IMR-90 (cell line): Measurements from ENCODE around the gene TSEN15. TPM values are rescaled to one million over a fixed set of nuclear protein-coding genes. Genes with fewer than 3 reads are reported as not detected.

ENCODE experiments used
- ATAC-seq: fragments of 200-7000 bp; cut with Tn5 transposase; 2 replicates; pipeline ENCODE4 v1.9.1; 2020; ENCODE audit warnings: low read depth, mild to moderate bottlenecking, moderate library complexity
- BruUV-seq: library from RNA; stranded (reverse); fragments of 400-500 nt; replicated peaks from 2 replicates; lab custom pipeline; 2021; lab: Mats Ljungman, UMichigan
- CTCF ChIA-PET: fragments of 300-600 bp; formaldehyde crosslinking; extraction: SDS; loops from one replicate; lab custom pipeline; 2021; ENCODE audit warnings: antibody characterized with exemption; lab: Yijun Ruan, JAX
- POLR2A ChIA-PET: fragments of 300-600 bp; sonication (Branson Sonifier 250); formaldehyde crosslinking; loops from one replicate; lab custom pipeline; 2022; ENCODE audit warnings: antibody characterized with exemption; ENCODE audit not compliant: unreplicated experiment; lab: Charles Lee
- DNase-seq: peaks from one replicate; pipeline ENCODE4 v3.0.0; 2013
- H2AFZ ChIP-seq: replicated peaks from 2 replicates; pipeline ENCODE3; 2013; ENCODE audit warnings: low read length, mild to moderate bottlenecking; ENCODE audit not compliant: poor library complexity
- H2AK5ac ChIP-seq: 2 replicates; pipeline ENCODE4 v1.6.1; 2013; ENCODE audit warnings: low read depth, low read length, inconsistent platforms
- H2AK9ac ChIP-seq: replicated peaks from 2 replicates; pipeline ENCODE3; 2013; ENCODE audit warnings: mild to moderate bottlenecking, low read depth, low read length, moderate library complexity; ENCODE audit not compliant: poor library complexity
- H2BK120ac ChIP-seq: 2 replicates; pipeline ENCODE4 v1.6.1; 2013; ENCODE audit warnings: low read depth, low read length, inconsistent platforms
- H2BK15ac ChIP-seq: 3 replicates; pipeline ENCODE4 v1.6.1; 2013; ENCODE audit warnings: low read depth, low read length, inconsistent platforms
- H2BK20ac ChIP-seq: 2 replicates; pipeline ENCODE4 v1.6.1; 2013; ENCODE audit warnings: low read depth, mild to moderate bottlenecking, inconsistent platforms, low read length, moderate library complexity
- H2BK5ac ChIP-seq: 2 replicates; pipeline ENCODE4 v1.6.1; 2013; ENCODE audit warnings: mild to moderate bottlenecking, low read depth, low read length, inconsistent platforms; ENCODE audit not compliant: poor library complexity, severe bottlenecking
- H3K14ac ChIP-seq: replicated peaks from 2 replicates; pipeline ENCODE4 v1.6.1; 2013; ENCODE audit warnings: low read depth, low read length, inconsistent platforms
- H3K18ac ChIP-seq: 2 replicates; pipeline ENCODE4 v1.6.1; 2013; ENCODE audit warnings: low read depth, low read length, control low read depth
- H3K23ac ChIP-seq: 2 replicates; pipeline ENCODE4 v1.6.1; 2013; ENCODE audit warnings: low read depth, low read length, inconsistent platforms
- H3K27ac ChIP-seq: 2 replicates; pipeline ENCODE4 v1.5.1; 2013; ENCODE audit warnings: mild to moderate bottlenecking, control low read depth, low read length; ENCODE audit not compliant: insufficient read depth
- H3K27me3 ChIP-seq: 2 replicates; pipeline ENCODE4 v1.6.1; 2013; ENCODE audit warnings: low read length; ENCODE audit not compliant: control insufficient read depth, insufficient read depth
- H3K36me3 ChIP-seq: 2 replicates; pipeline ENCODE4 v1.6.1; 2013; ENCODE audit warnings: low read length, mixed read lengths; ENCODE audit not compliant: control insufficient read depth, insufficient read depth
- H3K4ac ChIP-seq: 2 replicates; pipeline ENCODE4 v1.6.1; 2013; ENCODE audit warnings: low read depth, low read length, inconsistent platforms
- H3K4me1 ChIP-seq: 2 replicates; pipeline ENCODE4 v1.6.1; 2013; ENCODE audit warnings: low read length, mixed read lengths; ENCODE audit not compliant: control insufficient read depth, insufficient read depth
- H3K4me2 ChIP-seq: 2 replicates; pipeline ENCODE4 v1.6.1; 2013; ENCODE audit warnings: low read depth, mild to moderate bottlenecking, control low read depth, low read length, moderate library complexity
- H3K4me3 ChIP-seq: 2 replicates; pipeline ENCODE4 v1.5.1; 2013; ENCODE audit warnings: low read depth, mild to moderate bottlenecking, control low read depth, low read length, moderate library complexity; ENCODE audit not compliant: insufficient read depth
- H3K56ac ChIP-seq: 2 replicates; pipeline ENCODE4 v1.6.1; 2013; ENCODE audit warnings: low read length, inconsistent platforms; ENCODE audit not compliant: insufficient read depth; ENCODE audit errors: extremely low read depth
- H3K79me1 ChIP-seq, 2 experiments: 2 replicates each; pipeline ENCODE4 v1.6.1; 2013; ENCODE audit warnings: low read length in 2 of 2, inconsistent platforms in 1 of 2, low read depth in 1 of 2
- H3K9ac ChIP-seq: 2 replicates; pipeline ENCODE4 v1.6.1; 2013; ENCODE audit warnings: low read depth, low read length, control low read depth
- H3K9me1 ChIP-seq: 2 replicates; pipeline ENCODE4 v1.6.1; 2013; ENCODE audit warnings: low read length, inconsistent platforms; ENCODE audit not compliant: insufficient read depth
- H3K9me3 ChIP-seq: 2 replicates; pipeline ENCODE4 v1.6.1; 2013; ENCODE audit warnings: low read length; ENCODE audit not compliant: control insufficient read depth, insufficient read depth
- H4K20me1 ChIP-seq: 2 replicates; pipeline ENCODE4 v1.6.1; 2013; ENCODE audit warnings: low read length, inconsistent platforms; ENCODE audit not compliant: insufficient read depth
- H4K5ac ChIP-seq: 2 replicates; pipeline ENCODE4 v1.6.1; 2013; ENCODE audit warnings: mild to moderate bottlenecking, low read depth, low read length, control low read depth
- H4K8ac ChIP-seq, 2 experiments: 2 replicates each; pipeline ENCODE4 v1.6.1; 2013; ENCODE audit warnings: low read depth in 2 of 2, low read length in 2 of 2, control low read depth in 1 of 2, inconsistent platforms in 1 of 2
- H4K91ac ChIP-seq: 2 replicates; pipeline ENCODE4 v1.6.1; 2013; ENCODE audit warnings: low read depth, low read length, inconsistent platforms; ENCODE audit not compliant: insufficient read depth
- BHLHE40 ChIP-seq: fragments of 150-350 bp; IDR thresholded peaks from 2 replicates; pipeline ENCODE4 v1.6.1; 2016; ENCODE audit warnings: mild to moderate bottlenecking, low read depth, low read length
- CEBPB ChIP-seq: IDR thresholded peaks from 2 replicates; pipeline ENCODE4 v1.6.1; 2012; ENCODE audit warnings: low read depth, low read length, improper control_type of control experiment
- CHD1 ChIP-seq: IDR thresholded peaks from 2 replicates; pipeline ENCODE4 v1.6.1; 2012; ENCODE audit warnings: low read depth, low read length, improper control_type of control experiment
- FOS ChIP-seq: fragments of 150-350 bp; IDR thresholded peaks from 2 replicates; pipeline ENCODE4 v1.6.1; 2016; ENCODE audit warnings: low read depth, low read length
- MAFK ChIP-seq: IDR thresholded peaks from 2 replicates; pipeline ENCODE4 v1.6.1; 2012; ENCODE audit warnings: low read depth, low read length, improper control_type of control experiment
- MAZ ChIP-seq: IDR thresholded peaks from 2 replicates; pipeline ENCODE4 v1.6.1; 2012; ENCODE audit warnings: low read depth, mild to moderate bottlenecking, low read length, improper control_type of control experiment, moderate library complexity, borderline replicate concordance
- MXI1 ChIP-seq: IDR thresholded peaks from 2 replicates; pipeline ENCODE4 v1.6.1; 2012; ENCODE audit warnings: low read depth, mild to moderate bottlenecking, low read length, moderate library complexity, borderline replicate concordance
- POLR2A ChIP-seq: IDR thresholded peaks from 2 replicates; pipeline ENCODE4 v1.6.1; 2012; ENCODE audit warnings: mild to moderate bottlenecking, low read depth, low read length
- RAD21 ChIP-seq: IDR thresholded peaks from 2 replicates; pipeline ENCODE4 v1.6.1; 2012; ENCODE audit warnings: low read length, improper control_type of control experiment
- RCOR1 ChIP-seq: IDR thresholded peaks from 2 replicates; pipeline ENCODE4 v1.6.1; 2012; ENCODE audit warnings: mild to moderate bottlenecking, low read length, improper control_type of control experiment; ENCODE audit not compliant: insufficient replicate concordance
- RFX5 ChIP-seq: IDR thresholded peaks from 2 replicates; pipeline ENCODE4 v1.8.0; 2012; ENCODE audit warnings: low read depth, mild to moderate bottlenecking, low read length, moderate library complexity
- SMC3 ChIP-seq: fragments of 150-350 bp; IDR thresholded peaks from 2 replicates; pipeline ENCODE4 v1.6.1; 2016; ENCODE audit warnings: low read depth, mild to moderate bottlenecking, antibody characterized with exemption, low read length, moderate library complexity
- WGBS, 2 experiments: methylation state at CpG; one replicate each; pipeline versions ENCODE4 v1.1.5 to v1.1.7; 2013; ENCODE audit warnings: missing lambda C conversion rate in 2 of 2; ENCODE audit not compliant: insufficient read length in 1 of 2; ENCODE audit errors: extremely low coverage in 2 of 2; 5-methylcytosine and 5-hydroxymethylcytosine counted together
- dilution Hi-C: fragments of 300-500 bp; cut with HindIII; formaldehyde crosslinking; loops from one replicate; pipeline ENCODE4 v1.14.3; 2018; ENCODE audit warnings: low sequenced_read_pairs; ENCODE audit not compliant: unreplicated experiment
- in situ Hi-C: fragments of 300-500 bp; cut with MboI; formaldehyde crosslinking; loops from 3 replicates; pipeline ENCODE4 v1.14.3; 2019; ENCODE audit warnings: low sequenced_read_pairs, inconsistent platforms, mixed read lengths
- intact Hi-C: fragments of 100-400 bp; cut with micrococcal nuclease; formaldehyde crosslinking; loops from 2 replicates; pipeline ENCODE4 v1.10.0; 2022
- polyA plus RNA-seq, 3 experiments: library from polyadenylated mRNA; depleted of rRNA; stranded (reverse); fragments of >200 nt; gene quantifications; 2 replicates each; pipeline ENCODE4 v1.2.3, GENCODE V29; 2012; ENCODE audit warnings: low replicate concordance in 1 of 3
- total RNA-seq: library from RNA; depleted of rRNA; stranded (reverse); fragments of >200 nt; gene quantifications from 2 replicates; pipeline ENCODE4 v1.2.3, GENCODE V29; 2012
- TF ChIP-seq, protein P1 (sequence below): fragments of 150-350 bp; IDR thresholded peaks from 2 replicates; pipeline ENCODE4 v1.6.1; 2016; ENCODE audit warnings: low read depth, mild to moderate bottlenecking, low read length, moderate library complexity, borderline replicate concordance
- TF ChIP-seq, protein P2 (sequence below): fragments of 150-350 bp; IDR thresholded peaks from 2 replicates; pipeline ENCODE4 v1.6.1; 2017; ENCODE audit warnings: mild to moderate bottlenecking, antibody characterized with exemption, low read length, low read depth

The TSEN15 gene
- total and polyA plus RNA-seq, 2 of the 4 experiments (the other 2 are of a cell fraction), result 32.4 to 45.0 TPM

DNA sequence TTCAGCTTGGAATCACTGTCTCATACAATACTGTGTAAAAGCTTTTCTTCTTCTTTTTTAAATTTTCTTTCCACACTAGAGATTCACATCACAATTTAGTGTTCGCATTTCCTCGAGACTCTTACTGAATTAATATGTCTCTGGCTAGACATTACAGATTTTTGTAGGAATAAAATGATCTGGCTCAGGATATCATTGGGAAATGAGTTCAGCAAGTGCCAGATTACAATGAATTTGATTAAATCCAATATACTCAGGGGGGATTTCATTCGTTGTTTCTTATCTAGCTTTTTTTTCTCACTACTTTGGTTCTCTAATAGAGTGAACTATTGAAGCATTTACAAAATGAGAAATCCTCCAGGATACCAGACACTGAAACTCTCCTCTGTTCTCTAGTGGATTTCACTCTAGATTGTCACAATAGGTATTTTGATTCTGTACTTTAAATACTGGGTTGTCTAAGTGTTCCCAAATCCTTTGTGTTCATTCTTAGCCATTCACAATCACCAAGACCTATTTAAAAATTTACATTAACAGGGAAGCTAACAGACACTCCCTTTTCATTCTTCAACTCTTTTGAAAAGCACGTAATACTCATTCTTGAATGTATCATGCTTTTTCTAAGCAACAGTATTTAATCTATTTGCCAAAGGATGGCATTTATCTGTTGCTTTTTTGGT lies 2.8 kb upstream of the TSEN15 start:
- H4K8ac ChIP-seq, result no peak overlapping the region
- no peak overlapping the region for H2AK5ac ChIP-seq
- no peak overlapping the region for H3K18ac ChIP-seq
- H2BK15ac ChIP-seq, result no peak overlapping the region
- DNase-seq (no peak), ATAC-seq (no peak)
- no peak overlapping the region for H3K9ac ChIP-seq
- intact Hi-C loops, result no loop called here
- H2BK20ac ChIP-seq, result no peak overlapping the region
- H3K36me3 ChIP-seq, result no peaks in the 10 kb centered on the region
- no peak overlapping the region for H3K4me2 ChIP-seq
- ChIA-PET POLR2A (no interaction called here), CTCF (no interaction called here)
- H3K23ac ChIP-seq, result no peak overlapping the region
- H3K9me3 ChIP-seq, result no peaks in the 10 kb centered on the region
- no peak overlapping the region for H2AK9ac ChIP-seq
- no peak overlapping the region for H3K27ac ChIP-seq
- no peaks in the 10 kb centered on the region for H3K9me1 ChIP-seq
- no peak overlapping the region for H4K91ac ChIP-seq
- no peak overlapping the region for H3K56ac ChIP-seq
- H2BK120ac ChIP-seq, result no peak overlapping the region
- no peak overlapping the region for H4K5ac ChIP-seq
- H2AFZ ChIP-seq, result no peak overlapping the region
- H3K79me1 ChIP-seq, result peaks cover 14 to 28% of the 10 kb centered on the region in 2 experiments
- dilution Hi-C loops, result no loop called here
- H4K20me1 ChIP-seq, result no peaks in the 10 kb centered on the region
- no CpG with 5 or more reads among the region's 4 CpGs for WGBS, 2 experiments
- no TSS peak for BruUV-seq
- H3K27me3 ChIP-seq, result no peaks in the 10 kb centered on the region
- H2BK5ac ChIP-seq, result no peak overlapping the region
- in situ Hi-C loops, result loop anchor here (10.0 kb wide), 1 partner anchor 404 kb away; no protein-coding TSS in a partner anchor
- no peak overlapping the region for H3K4ac ChIP-seq
- no peak for TF ChIP-seq RFX5
- TF ChIP-seq RCOR1, result no peak
- no peak for TF ChIP-seq RAD21
- TF ChIP-seq MAFK, result no peak
- TF ChIP-seq POLR2A, result no peak
- TF ChIP-seq, protein P1, sequence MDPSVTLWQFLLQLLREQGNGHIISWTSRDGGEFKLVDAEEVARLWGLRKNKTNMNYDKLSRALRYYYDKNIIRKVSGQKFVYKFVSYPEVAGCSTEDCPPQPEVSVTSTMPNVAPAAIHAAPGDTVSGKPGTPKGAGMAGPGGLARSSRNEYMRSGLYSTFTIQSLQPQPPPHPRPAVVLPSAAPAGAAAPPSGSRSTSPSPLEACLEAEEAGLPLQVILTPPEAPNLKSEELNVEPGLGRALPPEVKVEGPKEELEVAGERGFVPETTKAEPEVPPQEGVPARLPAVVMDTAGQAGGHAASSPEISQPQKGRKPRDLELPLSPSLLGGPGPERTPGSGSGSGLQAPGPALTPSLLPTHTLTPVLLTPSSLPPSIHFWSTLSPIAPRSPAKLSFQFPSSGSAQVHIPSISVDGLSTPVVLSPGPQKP, result no peak
- no peak for TF ChIP-seq CEBPB
- TF ChIP-seq CHD1, result no peak
- TF ChIP-seq FOS, result no peak
- TF ChIP-seq MXI1, result no peak
- TF ChIP-seq MAZ, result no peak
- TF ChIP-seq, protein P2, sequence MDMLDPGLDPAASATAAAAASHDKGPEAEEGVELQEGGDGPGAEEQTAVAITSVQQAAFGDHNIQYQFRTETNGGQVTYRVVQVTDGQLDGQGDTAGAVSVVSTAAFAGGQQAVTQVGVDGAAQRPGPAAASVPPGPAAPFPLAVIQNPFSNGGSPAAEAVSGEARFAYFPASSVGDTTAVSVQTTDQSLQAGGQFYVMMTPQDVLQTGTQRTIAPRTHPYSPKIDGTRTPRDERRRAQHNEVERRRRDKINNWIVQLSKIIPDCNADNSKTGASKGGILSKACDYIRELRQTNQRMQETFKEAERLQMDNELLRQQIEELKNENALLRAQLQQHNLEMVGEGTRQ, result no peak
- TF ChIP-seq BHLHE40, result no peak
- TF ChIP-seq SMC3, result no peak
- no peak overlapping the region for H3K4me3 ChIP-seq
- H3K14ac ChIP-seq, result no peak overlapping the region
- peaks cover 10% of the 10 kb centered on the region; the same call in 1 of the 2 replicates for H3K4me1 ChIP-seq
